PFSK-1 (cell line): ENCODE results near the gene ESR2. TPM values are rescaled to one million over a fixed set of nuclear protein-coding genes. Genes with fewer than 3 reads are reported as not detected.

Experiments
- FOXP2 ChIP-seq: optimal IDR thresholded peaks from 2 replicates; pipeline ENCODE3; 2011; ENCODE audit warnings: borderline replicate concordance, control low read depth, inconsistent platforms; ENCODE audit not compliant: insufficient read depth; ENCODE audit errors: extremely low read length, extremely low read depth
- POLR2AphosphoS5 ChIP-seq: IDR thresholded peaks from 2 replicates; pipeline ENCODE4 v1.6.1; 2012; ENCODE audit warnings: low read depth, mild to moderate bottlenecking, control low read depth, low read length, moderate library complexity
- SIN3A ChIP-seq: IDR thresholded peaks from 2 replicates; pipeline ENCODE4 v1.6.1; 2012; ENCODE audit warnings: mild to moderate bottlenecking, low read length, moderate library complexity, borderline replicate concordance; ENCODE audit not compliant: insufficient read depth
- TAF1 ChIP-seq: IDR thresholded peaks from 2 replicates; pipeline ENCODE4 v1.6.1; 2012; ENCODE audit warnings: low read length, control low read depth, borderline replicate concordance; ENCODE audit not compliant: insufficient read depth
- polyA plus RNA-seq: library from polyadenylated mRNA; unstranded; fragments of >200 nt; gene quantifications from one replicate; pipeline ENCODE4 v1.2.1, GENCODE V29; 2012; ENCODE audit warnings: low read depth, missing spikeins; ENCODE audit not compliant: insufficient read length
- TF ChIP-seq, protein P1 (sequence below), 2 experiments: IDR thresholded peaks; 2 replicates each; pipeline versions ENCODE4 v1.6.1 to v1.8.0; 2011 to 2012; ENCODE audit warnings: low read depth in 2 of 2, low read length in 2 of 2, control low read depth in 1 of 2, inconsistent platforms in 1 of 2, mild to moderate bottlenecking in 1 of 2, moderate library complexity in 1 of 2; ENCODE audit not compliant: insufficient read depth in 1 of 2

Gene ESR2
- polyA plus RNA-seq = not detected

GRCh38 chr14:64293976-64294671 lies at the start of gene ESR2:
Gene ESR2, minus strand, starts transcription at chr14:64294371. Its CDS starts 11,386 bp downstream, at chr14:64282985.
- TF ChIP-seq, protein P1, sequence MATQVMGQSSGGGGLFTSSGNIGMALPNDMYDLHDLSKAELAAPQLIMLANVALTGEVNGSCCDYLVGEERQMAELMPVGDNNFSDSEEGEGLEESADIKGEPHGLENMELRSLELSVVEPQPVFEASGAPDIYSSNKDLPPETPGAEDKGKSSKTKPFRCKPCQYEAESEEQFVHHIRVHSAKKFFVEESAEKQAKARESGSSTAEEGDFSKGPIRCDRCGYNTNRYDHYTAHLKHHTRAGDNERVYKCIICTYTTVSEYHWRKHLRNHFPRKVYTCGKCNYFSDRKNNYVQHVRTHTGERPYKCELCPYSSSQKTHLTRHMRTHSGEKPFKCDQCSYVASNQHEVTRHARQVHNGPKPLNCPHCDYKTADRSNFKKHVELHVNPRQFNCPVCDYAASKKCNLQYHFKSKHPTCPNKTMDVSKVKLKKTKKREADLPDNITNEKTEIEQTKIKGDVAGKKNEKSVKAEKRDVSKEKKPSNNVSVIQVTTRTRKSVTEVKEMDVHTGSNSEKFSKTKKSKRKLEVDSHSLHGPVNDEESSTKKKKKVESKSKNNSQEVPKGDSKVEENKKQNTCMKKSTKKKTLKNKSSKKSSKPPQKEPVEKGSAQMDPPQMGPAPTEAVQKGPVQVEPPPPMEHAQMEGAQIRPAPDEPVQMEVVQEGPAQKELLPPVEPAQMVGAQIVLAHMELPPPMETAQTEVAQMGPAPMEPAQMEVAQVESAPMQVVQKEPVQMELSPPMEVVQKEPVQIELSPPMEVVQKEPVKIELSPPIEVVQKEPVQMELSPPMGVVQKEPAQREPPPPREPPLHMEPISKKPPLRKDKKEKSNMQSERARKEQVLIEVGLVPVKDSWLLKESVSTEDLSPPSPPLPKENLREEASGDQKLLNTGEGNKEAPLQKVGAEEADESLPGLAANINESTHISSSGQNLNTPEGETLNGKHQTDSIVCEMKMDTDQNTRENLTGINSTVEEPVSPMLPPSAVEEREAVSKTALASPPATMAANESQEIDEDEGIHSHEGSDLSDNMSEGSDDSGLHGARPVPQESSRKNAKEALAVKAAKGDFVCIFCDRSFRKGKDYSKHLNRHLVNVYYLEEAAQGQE (IDR thresholded peaks at IDR 0.05; ENCODE audit: insufficient read depth in 1 of 2, low read depth in 2 of 2, low read length in 2 of 2) = no peak
- no peak for TF ChIP-seq SIN3A
- no peak for TF ChIP-seq TAF1
- no peak for TF ChIP-seq POLR2AphosphoS5
- TF ChIP-seq FOXP2 = no peak

GRCh38 chr14:64340560-64341196 lies 46.5 kb upstream of the ESR2 start:
- TF ChIP-seq TAF1 (no peak), FOXP2 (no peak), SIN3A (no peak), POLR2AphosphoS5 (no peak)
- TF ChIP-seq, protein P1 (IDR thresholded peaks at IDR 0.05; ENCODE audit: insufficient read depth in 1 of 2, low read depth in 2 of 2, low read length in 2 of 2) = no peak

GRCh38 chr14:64338616-64339316 lies 44.6 kb upstream of the ESR2 start:
- TF ChIP-seq TAF1 = peak; percentile 26; the same call in 1 of the 2 replicates
- TF ChIP-seq POLR2AphosphoS5 = peak; percentile 85
- TF ChIP-seq SIN3A = no peak

- TF ChIP-seq SIN3A (no peak), POLR2AphosphoS5 (0 out of 2 replicates have a peak, but pooled peaks have one; percentile 10)
These were observed 43.9 kb upstream of the ESR2 start for GRCh38 chr14:64337888-64338615.

DNA sequence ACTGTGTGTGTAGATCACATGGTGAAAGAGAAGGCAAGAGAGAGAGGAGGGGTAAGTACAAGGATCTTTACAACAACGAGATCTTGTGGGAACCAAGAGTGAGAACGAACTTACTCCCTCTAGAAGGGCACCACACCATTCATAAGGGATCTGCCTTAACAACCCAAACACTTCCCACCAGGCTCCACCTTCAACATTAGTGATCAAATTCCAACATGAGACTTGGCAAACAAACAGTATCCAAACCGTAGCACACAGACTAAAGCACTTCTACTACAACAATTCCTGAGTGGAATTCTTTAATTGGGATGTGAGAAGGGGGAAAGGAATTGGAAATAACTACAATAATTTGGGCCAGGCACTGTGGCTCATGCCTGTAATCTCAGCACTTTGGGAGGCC lies 35.0 kb upstream of the ESR2 start:
- no peak for TF ChIP-seq FOXP2

DNA sequence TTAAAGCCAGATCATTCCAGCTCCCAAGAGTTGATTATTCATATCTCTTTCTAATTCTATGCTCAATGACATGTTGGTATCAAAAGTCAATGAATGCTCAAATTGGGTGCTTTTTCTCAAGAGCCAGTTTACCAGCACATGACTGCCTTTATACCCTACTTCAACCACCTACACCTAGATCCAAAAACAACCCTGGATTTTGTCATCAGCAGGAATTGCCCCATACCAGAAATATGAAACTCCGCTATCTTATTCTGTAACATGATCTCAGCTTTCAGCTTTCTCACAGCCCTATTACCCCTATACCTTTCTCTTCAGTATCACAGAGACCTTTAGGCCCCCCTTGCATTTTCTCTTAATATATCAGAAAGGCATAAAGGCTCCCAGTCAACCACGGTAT lies 32.3 kb upstream of the ESR2 start:
- TF ChIP-seq SIN3A (no peak), FOXP2 (no peak), TAF1 (no peak), POLR2AphosphoS5 (no peak)
- TF ChIP-seq, protein P1 (IDR thresholded peaks at IDR 0.05; ENCODE audit: insufficient read depth in 1 of 2, low read depth in 2 of 2, low read length in 2 of 2) = no peak
